ENCODE results near the gene GPER1. TPM values are rescaled to one million over a fixed set of nuclear protein-coding genes. Genes with fewer than 3 reads are reported as not detected.

The GPER1 gene
- total and polyA plus RNA-seq, 2 donors (not counting 3 experiments of a cell fraction or from before 2014, with no cell fraction given), result 0.77 to 2.3 TPM

DNA sequence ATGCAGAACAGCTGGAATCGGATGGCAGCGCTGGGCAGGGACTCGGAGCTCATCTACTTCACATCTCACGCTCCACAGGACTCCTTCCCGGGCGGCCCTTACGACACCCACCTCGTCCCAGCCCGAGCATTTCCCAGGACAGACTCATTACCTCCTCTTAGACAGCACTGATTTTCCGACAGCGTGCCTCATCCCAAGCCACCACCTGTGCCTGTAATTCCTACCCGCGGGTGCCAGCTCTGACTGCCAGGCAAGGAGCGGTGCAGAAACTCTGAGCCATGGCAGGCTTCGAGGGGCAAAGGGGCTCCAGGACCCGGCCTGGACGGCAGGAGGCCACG is 25.6 kb downstream of the GPER1 start:
- FAIRE-seq (no peak), DNase-seq (ENCODE audit: low read depth, low spot score) (no peak)
- Histone ChIP-seq H3K4me3 (replicated peaks in 1 of 3; ENCODE audit: insufficient read depth in 1 of 3, low read depth in 1 of 3, low read length in 3 of 3) (no peak overlapping the region), H3K27me3 (ENCODE audit: control insufficient read depth in 2 of 2, insufficient read depth in 2 of 2, low read length in 2 of 2) (no peaks in the 10 kb centered on the region), H3K9me1 (replicated peaks; ENCODE audit: control insufficient read depth, extremely low read depth, insufficient read depth, low read length) (no peaks in the 10 kb centered on the region), H3K27ac (ENCODE audit: insufficient read depth, low read depth, low read length) (no peak overlapping the region), H3K36me3 (ENCODE audit: control insufficient read depth in 2 of 2, extremely low read depth in 1 of 2, insufficient read depth in 2 of 2, low read length in 2 of 2) (no peaks in the 10 kb centered on the region), H3K9ac (replicated peaks; ENCODE audit: extremely low read depth, insufficient read depth, low read length) (no peak overlapping the region), H3K9me3 (replicated peaks; ENCODE audit: control insufficient read depth, insufficient read depth, low read length) (no peaks in the 10 kb centered on the region), H4K20me1 (replicated peaks; ENCODE audit: control insufficient read depth, extremely low read depth, insufficient read depth, low read length) (no peaks in the 10 kb centered on the region), H2AFZ (ENCODE audit: low read depth, low read length) (no peak overlapping the region), H3K4me1 (ENCODE audit: control insufficient read depth, extremely low read depth, insufficient read depth, low read length) (peaks cover 7% of the 10 kb centered on the region), H3K79me2 (ENCODE audit: control insufficient read depth, insufficient read depth, low read length) (no peaks in the 10 kb centered on the region), H3K4me2 (ENCODE audit: insufficient read depth, low read length) (no peak overlapping the region)
- BruUV-seq (replicated peaks), result no TSS peak
- intact Hi-C loops (cut with micrococcal nuclease) (no loop called here), dilution Hi-C loops (cut with MboI; ENCODE audit: extremely low pct_ligation_motif_present, low sequenced_read_pairs) (no loop called here)
- ChIA-PET POLR2A (no interaction called here), CTCF (interaction anchor here (1.8 to 3.4 kb wide), 3 partner anchors 10 to 120 kb away, joined by 7 to 20 read pairs (median 11); partner anchors contain the start of gene GPER1)
- no peak for TF ChIP-seq JUN (IDR thresholded peaks at IDR 0.05; ENCODE audit: borderline replicate concordance, insufficient read depth, insufficient read length, low read depth)
- no peak for TF ChIP-seq CTCF (IDR thresholded peaks at IDR 0.05; ENCODE audit: extremely low read depth in 1 of 2, insufficient read depth in 1 of 2, low read depth in 1 of 2, low read length in 2 of 2)
- no peak for TF ChIP-seq EZH2 (IDR thresholded peaks at IDR 0.05; ENCODE audit: borderline replicate concordance, low read depth, low read length, severe bottlenecking)
- TF ChIP-seq FOS (IDR thresholded peaks at IDR 0.05; ENCODE audit: borderline replicate concordance, insufficient read depth, low read length), result no peak
- no peak for TF ChIP-seq MYC (IDR thresholded peaks at IDR 0.05; ENCODE audit: low read depth, low read length)
- no peak for TF ChIP-seq GATA2 (IDR thresholded peaks at IDR 0.05; ENCODE audit: insufficient read depth, insufficient read length, low read depth, low read length)
- no peak for TF ChIP-seq POLR2AphosphoS5 (IDR thresholded peaks at IDR 0.05; ENCODE audit: insufficient read depth, low read depth, low read length)
- TF ChIP-seq POLR2A (IDR thresholded peaks at IDR 0.05; ENCODE audit: low read depth, low read length), result no peak
- no peak for TF ChIP-seq MAX (IDR thresholded peaks at IDR 0.05; ENCODE audit: insufficient read depth, insufficient read length)
